Femur (tissue), 1 donor: Measurements from ENCODE around the gene G6PC1.
"Not testable (repeated sequence)": the region's sequence is repeated elsewhere in the genome, so short reads cannot be mapped to it uniquely, and the experiment has no call there.

Source experiments
- DNase-seq: peaks from one replicate; pipeline ENCODE4 v3.0.0-alpha.2; 2017

Gene G6PC1

DNA sequence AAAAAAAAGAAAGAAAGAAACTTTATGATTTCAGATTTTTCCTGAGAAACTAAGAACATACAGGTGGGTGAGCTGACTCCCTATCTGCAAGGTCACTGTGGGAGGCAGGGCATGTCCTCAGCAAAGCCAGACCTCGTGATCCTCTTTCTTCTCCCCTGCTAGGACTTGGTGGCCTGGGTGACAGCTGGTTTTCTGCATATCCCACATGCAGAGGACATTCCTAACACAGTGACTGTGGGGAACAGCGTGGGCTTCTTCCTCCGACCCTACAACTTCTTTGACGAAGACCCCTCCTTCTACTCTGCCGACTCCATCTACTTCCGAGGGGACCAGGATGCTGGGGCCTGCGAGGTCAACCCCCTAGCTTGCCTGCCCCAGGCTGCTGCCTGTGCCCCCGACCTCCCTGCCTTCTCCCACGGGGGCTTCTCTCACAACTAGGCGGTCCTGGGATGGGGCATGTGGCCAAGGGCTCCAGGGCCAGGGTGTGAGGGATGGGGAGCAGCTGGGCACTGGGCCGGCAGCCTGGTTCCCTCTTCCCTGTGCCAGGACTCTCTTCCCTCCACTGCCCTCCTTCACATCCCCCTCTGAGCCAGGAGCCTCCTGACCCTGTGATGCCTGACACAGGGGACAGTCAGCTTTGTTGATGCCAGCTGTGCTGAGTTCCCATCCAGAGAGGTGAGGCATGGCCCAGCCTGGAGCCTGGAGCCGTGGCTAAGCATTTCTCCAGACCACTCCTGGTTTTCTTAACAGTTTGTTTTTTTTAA is 26.5 kb upstream of the G6PC1 start:
- not testable (repeated sequence) for DNase-seq

DNA sequence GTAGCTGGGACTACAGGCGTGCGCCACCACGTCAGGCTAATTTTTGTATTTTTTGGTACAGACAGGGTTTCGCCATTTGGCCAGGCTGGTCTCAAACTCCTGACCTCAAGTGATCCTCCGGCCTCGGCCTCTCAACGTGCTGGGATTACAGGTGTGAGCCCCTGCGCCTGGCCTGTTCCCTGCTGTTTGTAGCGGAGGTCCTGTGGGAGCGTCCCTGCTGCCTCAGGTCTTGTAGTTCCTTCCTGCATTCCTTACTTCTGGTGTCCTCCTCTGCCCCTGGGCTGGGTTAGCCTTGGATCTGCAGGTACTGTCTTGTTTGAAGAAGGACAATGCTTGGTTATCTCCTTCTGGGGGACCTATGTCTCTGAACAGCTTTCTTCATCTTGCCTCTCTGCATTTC is 23.6 kb upstream of the G6PC1 start:
- no peak for DNase-seq

DNA sequence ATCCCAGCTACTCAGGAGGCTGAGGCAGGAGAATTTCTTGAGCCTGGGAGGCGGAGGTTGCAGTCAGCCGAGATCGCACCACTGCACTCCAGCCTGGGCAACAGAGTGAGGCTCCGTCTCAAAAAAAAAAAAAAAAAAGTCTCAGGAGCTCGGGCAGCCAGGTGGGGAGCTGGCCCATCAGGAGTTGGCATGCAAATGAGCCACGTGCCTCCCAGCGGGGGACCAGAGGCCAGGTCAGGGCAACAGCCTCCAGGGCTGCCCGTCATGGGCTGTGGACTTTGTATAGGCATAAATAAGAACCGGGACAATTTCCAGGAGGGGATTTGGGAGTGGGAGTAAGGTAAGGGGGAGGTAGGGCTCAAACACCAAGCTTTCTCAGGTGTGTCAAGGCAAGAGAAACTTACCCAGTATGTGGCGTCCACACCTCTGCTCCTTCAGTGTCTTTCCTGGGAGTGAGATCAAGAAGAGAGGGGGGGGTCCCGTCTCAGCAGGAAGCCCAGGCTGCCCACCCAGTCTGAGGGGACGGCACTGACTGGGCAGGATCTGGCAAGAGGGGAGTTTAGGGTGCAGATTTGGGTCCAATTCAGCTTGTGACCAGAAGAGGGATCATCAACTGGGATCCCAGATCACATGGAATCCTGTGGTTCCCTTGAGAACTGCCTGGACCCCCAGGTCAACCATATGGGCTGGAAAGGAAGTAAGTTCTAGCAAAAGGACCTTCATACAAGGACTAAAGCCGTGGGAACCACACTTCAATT is 22.3 kb upstream of the G6PC1 start:
- DNase-seq: no peak

DNA sequence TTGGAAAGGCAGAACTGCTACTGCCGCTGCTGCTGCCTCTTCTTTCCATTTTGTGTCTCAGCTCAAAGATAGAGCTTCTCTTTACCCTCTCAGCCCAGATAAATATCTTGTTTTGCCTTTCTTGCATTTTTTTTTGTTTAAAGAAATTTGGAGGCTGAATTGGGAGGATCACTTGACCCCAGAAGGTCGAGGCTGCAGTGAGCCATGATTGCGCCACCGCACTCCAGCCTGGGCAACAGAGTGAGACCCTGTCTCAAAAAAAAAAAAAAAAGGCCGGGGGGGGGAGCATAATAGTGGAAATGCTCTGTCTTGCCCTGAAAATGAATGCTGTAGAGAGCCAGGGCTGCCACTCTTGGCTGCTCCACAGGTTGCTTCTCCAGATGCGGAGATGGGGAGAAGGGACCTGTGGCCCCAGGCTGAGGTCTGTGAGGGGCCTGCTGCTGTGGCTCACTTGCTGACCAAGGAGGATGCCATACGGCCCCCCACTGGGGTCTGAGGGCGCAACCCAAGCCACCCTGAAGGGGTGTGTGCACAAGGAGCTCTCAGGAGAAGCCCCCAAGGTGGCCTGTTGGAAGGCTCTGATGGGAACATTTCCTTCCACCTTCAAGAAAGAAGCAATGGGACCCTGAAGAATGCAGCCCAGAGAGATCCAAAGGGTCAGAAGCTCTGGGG is 21.5 kb upstream of the G6PC1 start:
- DNase-seq: no peak

DNA sequence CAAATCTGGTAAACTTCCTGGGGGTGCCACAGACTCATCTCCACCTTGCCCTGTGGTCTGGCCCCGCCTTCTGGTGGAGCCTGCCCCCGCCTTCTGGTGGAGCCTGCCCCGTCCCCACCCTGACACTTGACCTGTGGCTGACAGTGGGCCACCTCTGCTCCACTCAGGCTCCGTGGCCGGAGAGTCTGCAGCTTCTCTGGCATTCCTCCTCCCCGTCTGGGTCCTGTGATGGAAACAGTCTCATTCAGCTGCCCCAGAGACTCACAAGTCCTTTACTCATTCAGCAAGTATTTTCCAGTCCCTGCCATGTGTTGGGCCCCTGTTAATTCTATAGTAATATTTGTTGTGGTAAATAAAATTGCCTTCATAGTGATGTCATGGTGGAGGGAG is 21.0 kb upstream of the G6PC1 start:
- no peak for DNase-seq

DNA sequence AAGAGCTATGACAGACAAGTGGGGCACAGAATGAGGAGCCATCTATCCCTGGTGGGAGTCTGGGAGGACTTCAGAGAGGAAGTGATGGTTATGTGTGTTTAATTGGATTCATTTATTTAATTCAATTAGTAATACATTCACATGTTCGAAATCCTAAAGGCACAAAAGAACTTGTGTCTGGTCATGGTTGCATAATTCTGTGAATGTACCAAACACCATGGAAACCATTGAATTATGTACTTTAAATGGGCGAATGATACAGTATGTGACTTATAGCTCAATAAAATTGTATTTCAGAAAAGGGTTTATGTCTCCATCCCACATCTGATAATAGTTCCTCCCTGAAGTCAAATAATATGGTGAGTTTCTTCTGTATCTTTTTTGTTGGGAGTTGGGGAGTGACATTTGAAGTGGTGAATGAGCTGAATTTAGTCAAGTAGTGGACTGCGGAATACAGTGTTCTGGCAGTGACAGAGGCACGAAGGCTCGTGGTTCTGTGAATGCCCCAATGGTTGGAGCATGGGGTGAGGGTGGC is 19.8 kb upstream of the G6PC1 start:
- DNase-seq: no peak

DNA sequence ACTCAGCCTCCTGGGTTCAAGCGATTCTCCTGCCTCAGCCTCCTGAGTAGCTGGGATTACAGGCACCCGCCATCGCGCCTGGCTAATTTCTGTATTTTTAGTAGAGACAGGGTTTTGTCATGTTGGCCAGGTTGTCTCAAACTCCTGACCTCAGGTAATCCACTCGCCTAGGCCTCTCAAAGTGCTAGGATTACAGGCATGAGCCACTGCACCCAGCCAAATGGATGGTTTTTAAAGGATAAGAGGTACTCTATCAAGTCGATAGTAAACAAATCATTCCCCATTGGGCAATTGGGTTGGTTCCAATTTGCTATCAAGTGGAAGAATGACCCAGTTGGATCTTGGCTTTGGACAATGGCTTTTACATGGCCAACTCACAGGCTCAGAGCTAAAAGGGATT is 18.9 kb upstream of the G6PC1 start:
- not testable (repeated sequence) for DNase-seq

DNA sequence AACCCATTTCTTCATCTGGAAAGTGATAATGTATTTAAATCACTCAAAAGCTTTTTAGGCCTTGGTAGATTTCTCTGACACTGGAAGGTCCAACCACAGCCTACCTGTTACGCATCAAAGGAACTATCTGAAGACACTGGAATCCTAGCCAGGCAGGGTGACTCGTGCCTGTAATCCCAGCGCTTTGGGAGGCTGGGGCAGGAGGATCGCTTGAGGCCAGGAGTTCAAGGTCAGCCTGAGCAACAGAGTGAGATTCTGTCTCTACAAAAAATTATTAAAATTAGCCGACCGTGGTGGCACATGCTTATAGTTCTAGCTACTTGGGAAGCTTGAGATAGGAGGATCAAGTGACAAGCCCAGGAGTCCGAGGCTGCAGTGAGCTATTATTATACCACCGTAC is 18.4 kb upstream of the G6PC1 start:
- DNase-seq: no peak

DNA sequence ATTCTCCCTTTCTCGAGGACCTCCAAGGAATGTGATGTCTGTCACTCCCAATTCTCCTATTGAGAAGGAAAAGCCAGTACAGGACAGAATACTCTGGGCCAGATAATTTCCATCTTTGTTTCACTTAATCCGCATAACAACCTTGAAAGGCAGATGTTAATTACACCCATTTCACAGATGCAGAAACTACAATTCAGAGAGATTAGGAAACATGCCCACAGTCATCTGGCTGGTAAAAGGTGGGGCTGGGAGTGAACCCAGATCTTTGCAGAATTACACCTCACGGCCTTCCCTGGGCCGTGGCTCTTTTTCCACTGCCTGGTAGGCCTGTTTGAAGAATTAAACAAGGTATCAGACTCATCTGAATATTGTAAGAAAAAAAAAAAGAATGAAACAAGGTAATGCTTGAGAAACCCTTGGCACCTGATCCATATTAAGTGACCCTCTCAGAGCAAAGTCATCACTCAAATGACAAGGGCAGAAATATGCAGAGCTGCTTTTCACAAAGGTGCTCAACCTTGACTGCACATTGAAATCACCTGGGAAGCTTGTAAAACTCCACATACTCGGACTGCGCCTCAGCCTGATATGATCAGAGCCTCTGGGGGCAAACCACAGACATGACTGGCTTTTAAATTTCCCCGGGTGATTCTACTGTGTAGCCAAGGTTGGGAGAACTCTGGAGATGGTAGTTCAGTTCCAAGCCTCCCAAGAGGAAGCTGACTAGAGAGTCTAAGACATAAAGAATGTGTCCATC is 16.6 kb upstream of the G6PC1 start:
- DNase-seq: no peak

DNA sequence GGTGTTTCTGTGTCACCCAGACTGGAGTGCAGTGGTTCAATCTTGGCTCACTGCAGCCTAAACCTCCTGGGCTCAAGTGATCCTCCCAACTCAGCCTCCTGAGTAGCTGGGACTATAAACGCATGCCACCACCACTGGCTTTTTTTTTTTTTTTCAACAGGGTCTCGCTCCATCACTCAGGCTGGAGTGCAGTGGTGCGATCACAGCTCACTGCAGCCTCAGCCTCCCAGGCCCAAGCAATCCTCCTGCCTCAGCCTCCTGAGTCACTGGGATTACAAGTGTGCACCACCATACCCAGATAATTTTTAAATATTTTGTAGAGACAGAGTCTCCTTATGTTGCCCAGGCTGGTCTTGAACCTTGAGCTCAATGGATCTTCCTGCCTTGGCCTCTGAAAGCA is 14.8 kb upstream of the G6PC1 start:
- DNase-seq: not testable (repeated sequence)

DNA sequence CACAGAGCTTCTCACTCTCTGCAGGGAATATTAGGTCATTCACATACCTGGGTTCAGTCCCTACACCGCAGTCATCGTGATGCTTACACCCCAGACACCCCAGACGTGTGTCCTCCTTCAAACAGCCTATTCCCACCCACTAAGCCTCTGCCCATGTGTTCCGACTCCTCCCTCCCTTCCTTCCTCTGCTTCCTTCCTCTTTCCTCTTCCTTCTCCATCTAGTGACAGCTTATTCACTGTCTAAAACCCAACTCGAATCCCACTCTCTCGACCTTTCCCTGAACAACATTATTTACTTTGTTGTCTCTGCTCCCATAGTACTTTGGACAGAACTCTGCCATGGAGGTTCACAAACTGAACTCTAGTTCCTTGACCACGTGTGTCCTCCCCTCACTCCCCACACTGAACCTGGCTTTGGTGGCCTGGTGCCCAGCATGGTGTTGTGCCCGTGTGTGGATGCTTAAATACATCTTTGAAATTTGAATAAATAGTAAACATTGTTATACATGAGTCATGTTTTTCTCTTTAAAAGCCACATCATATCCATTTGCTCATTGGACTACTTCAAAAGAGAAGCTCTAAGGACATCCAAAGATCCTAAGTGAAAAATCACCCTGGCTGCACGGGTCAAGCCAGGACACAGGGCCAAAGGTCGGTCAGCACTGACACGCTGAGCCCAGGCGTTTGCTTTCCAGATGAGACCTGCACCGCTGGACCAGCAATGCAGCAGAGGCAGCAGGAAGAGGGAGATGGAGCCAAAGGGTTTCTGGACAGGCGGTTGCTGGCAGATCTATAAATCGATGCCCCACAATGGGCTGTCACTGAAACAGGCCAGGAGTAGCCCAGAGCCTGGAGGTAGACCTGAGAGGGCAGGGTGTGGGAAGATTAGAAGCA is 14.1 kb upstream of the G6PC1 start:
- no peak for DNase-seq

DNA sequence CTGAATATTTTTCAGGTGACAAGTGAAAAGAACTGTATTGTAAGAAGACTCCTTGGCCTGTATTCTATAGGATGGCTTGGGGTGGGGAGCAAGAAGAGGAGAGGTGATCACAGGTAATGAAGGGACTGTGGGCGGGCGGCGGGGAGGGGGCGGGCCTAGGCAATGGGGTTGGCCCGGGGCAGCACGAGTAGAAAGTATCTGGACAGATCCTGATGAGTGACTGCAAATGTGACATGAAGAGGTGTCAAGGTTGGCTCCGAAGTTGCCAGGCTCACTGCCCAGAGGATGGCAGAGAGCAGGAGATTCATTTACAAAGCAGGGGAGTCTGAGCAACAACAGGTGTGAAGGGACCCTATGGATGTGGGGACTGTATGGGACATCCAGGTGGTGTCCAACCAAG is 10.8 kb upstream of the G6PC1 start:
- DNase-seq: no peak

DNA sequence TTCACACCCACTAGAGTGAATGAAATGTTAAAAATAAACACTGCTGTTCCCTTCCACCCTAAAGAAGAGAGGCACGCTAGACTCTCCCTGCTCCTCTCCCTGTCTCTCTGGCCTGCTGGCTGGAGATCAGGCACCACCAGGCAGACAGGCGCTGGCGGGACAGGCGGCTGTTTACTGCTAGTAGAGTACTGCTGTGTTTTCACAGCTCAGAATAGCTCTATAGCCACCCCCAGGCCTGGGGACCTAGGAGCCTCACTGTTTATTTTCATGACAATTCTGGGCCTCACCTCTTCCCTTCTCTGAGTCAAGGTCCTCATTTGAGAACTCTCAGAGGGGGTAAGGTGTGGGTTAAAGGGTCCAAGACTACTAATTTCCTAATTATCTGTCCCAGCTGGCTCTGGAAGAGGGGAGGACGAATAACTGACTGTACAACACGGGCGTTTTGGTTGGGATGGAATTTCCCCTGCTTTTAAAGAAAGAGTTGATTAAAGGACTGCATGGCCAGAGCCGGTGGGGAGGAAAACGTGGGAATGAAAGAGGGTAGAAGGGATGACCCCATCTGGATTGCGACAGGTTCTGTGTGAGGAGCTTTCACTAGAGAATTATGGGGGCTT is 9.0 kb upstream of the G6PC1 start:
- DNase-seq: peak; percentile 75

DNA sequence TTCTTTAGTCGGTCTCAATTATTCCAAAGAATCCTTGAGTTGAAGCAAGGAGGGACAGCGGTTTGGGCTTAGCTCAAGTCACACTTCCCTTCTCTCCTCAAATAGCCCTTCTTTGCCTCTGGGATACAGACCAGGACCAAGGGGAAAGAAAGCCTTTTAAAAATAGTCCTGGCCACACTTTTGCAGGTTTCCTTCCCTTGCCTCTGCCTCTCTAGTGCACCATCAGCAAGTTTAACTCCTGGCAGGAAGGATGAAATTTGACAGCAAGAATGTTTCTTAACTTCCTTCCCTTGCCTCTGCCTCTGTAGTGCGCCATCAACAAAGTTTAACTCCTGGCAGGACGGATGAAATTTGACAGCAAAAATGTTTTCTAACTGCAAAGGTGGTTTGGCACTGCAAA is 7.2 kb upstream of the G6PC1 start:
- DNase-seq: peak; percentile 67

DNA sequence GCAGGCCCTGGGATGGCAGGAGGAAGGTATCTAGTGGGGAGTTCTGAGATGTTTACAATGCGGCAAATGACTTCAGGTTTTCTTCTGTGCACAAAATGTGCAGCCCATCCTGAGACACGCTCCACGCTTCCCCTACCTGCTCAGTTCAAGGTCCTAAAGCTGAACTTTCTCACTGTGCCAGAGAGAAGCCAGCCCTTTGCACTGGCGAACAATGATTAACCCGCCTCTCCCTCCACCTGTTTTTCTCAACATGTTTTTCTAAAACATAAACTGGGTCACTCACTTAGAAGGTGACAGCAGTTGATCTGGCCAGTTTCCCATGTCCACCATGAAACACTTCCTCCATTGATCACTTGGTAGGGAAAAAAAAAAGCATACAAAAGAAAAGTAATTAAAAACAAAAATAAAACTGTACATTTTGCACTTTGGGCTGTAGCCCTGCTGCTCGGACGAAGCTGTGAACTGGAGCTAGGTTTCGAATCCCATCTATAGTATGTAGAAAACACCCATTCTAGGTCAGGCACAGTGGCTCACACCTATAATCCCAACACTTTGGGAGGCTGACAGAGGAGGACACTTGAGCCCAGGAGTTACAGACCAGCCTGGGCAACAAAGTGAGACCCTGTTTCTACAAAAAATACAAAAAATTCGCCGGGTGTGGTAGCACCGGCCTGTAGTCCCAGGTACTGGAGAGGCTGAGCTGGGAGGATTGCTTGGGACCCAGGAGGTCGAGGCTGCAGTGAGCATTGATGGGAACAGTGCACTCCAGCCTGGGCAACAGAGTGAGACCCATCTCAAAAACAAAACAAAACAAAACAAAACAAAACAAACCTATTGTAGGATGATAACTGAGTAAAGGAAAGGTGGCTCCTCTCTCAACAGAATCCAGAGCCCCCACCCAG is 6.1 kb upstream of the G6PC1 start:
- no peak for DNase-seq

DNA sequence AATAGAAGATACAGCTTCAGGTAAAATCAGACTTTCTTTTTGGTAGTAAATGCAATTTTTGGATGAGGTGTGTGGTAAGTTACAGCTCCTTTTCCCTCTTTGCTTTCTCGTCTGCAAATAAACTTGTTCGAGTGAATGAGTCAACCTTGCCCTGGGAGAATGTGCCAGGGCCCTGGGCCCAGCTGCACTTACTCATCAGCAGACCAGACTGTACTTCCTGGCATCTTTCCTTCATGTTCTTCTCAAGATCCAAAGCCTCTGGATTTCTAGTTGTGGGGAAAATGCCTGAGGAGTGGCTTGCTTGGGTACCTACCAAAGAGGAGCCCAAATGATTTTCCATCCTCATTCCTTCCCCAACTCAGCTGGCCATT is 5.4 kb upstream of the G6PC1 start:
- DNase-seq: peak; percentile 81

DNA sequence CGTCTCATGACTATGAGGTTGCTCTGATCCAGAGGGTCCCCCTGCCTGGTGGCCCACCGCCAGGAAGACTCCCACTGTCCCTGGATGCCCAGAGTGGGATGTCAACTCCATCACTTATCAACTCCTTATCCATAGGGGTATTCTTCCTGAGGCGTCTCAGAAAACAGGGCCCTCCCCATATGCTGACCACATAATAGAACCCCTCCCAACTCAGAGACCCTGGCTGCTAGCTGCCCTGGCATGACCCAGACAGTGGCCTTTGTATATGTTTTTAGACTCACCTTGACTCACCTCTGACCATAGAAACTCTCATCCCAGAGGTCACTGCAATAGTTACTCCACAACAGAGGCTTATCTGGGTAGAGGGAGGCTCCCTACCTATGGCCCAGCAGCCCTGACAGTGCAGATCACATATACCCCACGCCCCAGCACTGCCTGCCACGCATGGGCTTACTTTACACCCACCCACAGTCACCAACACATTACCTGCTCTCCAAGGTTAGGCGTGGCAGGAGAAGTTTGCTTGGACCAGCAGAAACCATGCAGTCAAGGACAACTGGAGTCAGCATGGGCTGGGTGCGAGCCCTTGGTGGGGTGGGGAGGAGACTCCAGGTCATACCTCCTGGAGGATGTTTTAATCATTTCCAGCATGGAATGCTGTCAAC is 2.3 kb upstream of the G6PC1 start:
- DNase-seq: no peak

DNA sequence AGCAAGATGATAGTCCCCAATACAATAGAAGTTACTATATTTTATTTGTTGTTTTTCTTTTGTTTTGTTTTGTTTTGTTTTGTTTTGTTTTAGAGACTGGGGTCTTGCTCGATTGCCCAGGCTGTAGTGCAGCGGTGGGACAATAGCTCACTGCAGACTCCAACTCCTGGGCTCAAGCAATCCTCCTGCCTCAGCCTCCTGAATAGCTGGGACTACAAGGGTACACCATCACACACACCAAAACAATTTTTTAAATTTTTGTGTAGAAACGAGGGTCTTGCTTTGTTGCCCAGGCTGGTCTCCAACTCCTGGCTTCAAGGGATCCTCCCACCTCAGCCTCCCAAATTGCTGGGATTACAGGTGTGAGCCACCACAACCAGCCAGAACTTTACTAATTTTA is 618 bp upstream of the G6PC1 start:
- DNase-seq: not testable (repeated sequence)

DNA sequence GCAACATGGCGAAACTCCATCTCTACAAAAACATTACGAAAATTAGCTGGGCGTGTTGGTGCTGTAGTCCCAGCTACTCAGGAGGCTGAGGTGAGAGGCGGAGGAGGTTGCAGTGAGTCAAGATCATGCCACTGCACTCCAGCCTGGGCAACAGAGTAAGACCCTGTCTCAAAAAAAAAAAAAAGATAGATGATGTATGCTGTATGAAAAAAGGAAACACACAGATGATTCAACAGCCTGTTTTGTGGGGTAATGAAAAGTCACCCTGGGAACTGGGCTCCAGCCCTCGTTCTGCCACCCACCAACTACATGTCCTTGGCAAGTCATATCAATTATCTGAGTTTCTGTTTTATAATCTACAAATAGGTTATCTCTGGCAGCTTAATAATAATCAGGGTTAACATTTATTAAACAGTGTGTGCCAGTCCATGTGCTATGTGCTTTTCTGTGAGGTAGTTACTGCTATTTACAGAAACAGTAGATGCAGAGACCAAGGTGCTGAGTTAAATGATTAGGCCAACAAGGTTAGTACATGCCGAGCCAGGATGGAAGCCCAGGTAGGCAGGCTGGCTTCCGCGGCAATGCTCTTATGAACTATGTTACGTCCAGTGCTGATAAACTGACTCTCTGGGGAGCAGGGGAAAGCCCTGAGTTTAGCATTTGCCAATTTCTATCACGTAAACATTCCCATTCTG is 1.1 kb downstream of the G6PC1 start:
- DNase-seq: no peak
